ENCODE data around the gene HOXB5.
A peak's percentile ranks its signal among the peaks of the same experiment; 100 is the strongest.

Gene HOXB5

DNA sequence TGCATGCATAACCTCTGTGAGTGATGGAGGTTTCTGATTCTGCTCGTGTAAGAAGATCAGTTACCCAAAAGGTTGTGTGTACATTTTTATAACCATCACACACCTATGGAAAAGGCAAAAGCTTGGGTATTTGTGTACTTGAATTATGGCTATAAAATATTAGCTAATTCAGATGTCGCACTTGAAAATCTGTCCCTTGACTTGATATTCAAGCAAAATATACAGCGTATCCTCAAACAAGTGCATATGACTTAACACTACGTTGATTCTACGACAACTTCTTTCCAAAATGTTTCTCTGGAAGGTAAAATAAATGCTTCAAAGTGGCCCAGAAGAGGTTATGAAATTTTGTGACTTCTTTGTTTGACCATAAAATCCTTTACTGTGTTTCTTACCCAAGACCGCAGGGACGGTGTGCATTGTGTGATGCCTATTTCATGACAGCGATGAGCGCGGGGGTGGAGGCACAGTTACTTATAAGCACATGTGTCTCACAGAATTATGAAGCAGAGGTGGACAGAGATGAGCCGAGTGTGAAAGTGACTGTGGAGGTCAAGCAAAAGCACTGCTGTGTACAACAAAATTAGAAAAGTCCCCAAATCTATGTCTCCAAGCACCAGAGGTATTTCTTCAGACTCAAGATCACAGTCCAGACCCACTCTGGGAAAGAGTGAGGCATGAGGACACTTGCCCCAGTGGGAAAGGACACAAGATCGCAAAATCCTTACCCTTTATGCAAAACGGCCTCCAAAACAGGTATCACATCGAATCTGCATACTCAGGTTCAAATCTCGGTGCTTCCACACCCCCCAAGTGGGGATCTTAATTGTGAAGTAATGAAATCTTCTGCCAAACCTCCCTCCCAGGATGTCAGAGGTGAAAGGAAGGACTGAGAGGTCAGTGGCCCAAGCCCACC lies 36.7 kb upstream of the HOXB5 start:
- no peak for DNase-seq (ENCODE audit: extremely low spot score, insufficient read length, low read depth)
- no peak for FAIRE-seq

DNA sequence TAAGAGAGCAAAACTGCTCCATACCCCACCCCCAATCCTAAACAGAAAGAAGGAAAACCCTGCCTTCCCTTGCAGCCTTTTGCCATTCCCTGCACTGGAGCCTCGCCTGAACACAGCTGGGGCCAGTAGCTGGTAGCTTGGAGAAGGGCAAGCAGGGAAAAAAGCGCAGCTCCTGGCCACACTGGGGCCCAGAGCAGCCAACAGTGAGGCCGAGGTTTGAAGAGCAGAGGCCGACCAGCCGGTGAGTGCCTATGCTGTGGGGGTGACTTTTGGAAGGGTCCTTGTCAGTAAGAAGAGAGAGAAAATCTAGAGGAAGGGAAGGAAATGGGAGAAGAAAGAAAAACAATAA lies 35.8 kb upstream of the HOXB5 start:
- DNase-seq (ENCODE audit: extremely low spot score, insufficient read length, low read depth), result no peak
- FAIRE-seq, result no peak

DNA sequence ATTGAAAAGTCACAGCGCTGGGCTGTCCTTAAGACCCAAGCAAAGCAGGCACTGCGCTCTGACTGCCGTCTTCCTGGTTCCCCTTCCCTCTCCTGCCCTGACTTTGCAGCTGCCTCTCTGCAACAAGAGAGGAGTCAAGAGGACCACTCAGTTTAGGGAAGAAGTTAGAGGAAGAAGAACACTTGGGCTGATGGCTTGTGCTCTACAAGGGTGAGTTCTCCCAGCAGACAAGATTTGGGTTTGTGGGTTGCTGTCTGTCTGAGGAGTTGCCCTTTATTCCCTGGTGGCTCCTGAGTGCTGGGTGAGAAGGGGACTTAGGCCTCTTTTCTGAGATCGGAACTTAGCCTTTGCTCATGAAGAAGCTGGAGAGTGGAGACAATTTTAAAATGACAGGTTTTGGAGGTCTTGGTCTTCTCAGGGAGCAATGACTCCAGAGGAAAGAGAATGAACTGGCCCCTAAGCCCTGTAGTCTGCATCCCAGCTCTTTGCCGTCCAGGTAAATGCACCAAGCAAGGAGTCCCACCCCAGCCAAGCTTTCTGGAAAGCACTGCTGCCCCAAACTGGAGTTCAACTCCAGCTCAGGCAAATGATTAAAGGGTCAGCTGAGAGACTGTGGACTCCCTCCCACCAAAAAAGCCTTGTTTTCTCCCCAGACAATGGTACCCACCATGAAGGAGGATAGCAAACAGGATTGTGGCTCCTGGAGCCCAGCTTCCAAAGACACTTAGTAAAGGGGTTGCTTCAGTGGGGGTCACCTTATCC lies 35.3 kb upstream of the HOXB5 start:
- DNase-seq (ENCODE audit: extremely low spot score, insufficient read length, low read depth) (no peak), FAIRE-seq (no peak)

DNA sequence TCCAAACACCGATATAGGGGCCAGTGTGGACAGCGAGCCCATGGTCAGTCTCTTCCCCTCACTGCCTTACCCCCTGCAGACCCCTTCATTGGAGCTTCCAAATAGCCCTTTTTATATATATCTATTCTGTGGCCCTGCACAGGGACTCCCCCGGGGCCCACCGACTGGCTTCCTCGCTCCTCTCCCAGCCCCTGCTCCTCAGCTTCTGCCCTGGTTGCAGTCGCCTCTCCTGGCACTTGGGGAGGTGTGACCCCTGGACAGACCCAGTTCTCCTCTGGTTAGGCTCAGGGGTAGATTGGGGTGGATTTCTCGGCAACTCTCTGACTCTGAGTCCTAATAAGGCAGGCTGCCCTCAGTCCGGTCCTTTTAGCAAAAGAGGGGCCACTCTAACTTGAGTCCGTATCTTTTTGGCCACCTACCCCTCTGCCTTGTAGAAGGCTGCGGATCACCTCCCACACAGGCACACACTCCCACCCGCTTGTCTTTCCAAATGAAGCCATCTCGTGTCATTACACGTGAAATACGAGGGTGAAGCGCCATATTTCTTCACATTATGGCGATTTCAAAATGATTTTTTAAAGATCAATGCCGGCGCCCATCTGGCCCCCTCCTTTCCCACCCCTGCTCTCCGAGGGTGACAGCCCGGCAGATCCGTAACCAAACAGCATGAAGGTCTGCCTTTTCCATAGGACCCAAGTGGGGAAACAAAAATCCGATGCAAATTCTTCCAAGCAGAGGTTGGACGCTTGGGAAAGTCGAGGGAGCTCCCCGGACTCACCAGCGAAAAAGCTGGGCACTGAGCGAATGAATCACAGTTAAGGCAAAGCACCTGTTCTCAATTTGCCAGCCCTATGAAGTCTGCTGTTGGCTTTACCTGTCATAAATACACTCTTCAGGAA lies 34.3 kb upstream of the HOXB5 start:
- no peak for DNase-seq (ENCODE audit: extremely low spot score, insufficient read length, low read depth)
- no peak for FAIRE-seq

DNA sequence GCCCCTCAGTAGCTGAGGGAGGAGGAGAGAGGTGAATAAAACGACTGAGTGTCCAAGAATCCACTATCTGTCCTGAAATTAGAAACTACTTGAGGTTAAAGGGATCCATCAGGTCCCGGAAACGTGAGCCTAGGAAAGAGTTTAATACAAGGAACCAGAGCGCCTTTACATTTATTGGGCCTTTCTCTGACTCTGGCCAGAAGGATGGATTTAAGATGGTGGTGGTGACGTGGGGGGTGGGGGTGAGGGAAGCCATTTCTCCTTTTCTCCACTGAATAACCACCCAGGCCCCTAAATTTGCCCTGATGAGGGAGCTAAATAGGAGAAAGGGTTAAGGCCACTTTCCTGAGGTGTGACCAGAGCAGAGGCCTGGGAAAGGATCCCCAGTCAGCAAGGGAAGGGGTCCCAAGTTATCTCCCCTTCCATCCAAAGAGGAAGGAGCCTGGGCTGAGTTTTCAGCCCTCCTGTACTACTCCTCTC lies 33.6 kb upstream of the HOXB5 start:
- FAIRE-seq, result no peak
- no peak for DNase-seq (ENCODE audit: extremely low spot score, insufficient read length, low read depth)

DNA sequence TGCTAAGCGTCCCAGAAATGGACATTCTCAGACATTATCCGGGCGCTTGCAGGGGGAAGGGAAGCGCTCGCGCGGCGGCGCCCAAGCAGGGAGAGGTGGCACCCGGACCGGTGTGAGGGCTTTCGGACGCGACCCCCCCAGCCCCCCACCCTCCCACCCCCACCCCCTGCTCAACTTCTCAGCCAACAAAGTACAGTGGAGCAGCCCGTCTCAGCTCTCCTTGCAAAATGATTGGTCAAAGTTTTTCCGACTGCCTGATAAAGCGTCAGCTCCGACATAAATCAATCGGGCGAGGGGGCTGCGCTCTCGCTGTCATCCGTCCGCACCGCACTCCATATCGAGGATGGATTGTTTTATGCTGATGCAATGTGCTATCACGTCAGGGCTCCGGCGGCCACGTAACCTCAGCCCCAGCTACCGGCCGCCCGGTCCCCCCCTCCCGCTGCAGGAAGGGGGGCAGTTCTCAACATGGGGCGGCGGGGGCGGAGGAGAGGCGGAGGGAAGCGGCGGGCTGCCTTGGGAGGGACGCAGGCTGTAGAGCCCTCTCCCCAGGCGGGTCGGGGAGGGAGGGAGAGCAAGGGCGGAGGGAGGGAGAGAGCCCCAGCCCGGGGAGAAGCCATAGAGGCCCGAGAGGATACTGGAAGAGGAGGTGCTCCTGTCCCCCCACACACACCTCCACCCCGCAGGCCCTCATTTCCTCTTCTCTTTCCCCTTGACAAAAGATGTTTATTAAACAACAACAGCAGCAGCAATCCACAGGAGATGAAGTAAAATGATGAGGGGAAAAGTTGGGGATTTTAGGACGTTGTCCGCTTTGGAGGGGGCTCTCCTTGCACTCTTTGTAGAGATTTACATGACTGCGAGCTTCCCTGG lies 32.9 kb upstream of the HOXB5 start, which contains the start of gene HOXB9:
HOXB9 (minus strand) TSS at position 114 of the 873 bp plus-strand sequence; CDS start at position 25, 89 bp downstream.
- FAIRE-seq (peak; percentile 31), DNase-seq (ENCODE audit: extremely low spot score, insufficient read length, low read depth) (no peak)

DNA sequence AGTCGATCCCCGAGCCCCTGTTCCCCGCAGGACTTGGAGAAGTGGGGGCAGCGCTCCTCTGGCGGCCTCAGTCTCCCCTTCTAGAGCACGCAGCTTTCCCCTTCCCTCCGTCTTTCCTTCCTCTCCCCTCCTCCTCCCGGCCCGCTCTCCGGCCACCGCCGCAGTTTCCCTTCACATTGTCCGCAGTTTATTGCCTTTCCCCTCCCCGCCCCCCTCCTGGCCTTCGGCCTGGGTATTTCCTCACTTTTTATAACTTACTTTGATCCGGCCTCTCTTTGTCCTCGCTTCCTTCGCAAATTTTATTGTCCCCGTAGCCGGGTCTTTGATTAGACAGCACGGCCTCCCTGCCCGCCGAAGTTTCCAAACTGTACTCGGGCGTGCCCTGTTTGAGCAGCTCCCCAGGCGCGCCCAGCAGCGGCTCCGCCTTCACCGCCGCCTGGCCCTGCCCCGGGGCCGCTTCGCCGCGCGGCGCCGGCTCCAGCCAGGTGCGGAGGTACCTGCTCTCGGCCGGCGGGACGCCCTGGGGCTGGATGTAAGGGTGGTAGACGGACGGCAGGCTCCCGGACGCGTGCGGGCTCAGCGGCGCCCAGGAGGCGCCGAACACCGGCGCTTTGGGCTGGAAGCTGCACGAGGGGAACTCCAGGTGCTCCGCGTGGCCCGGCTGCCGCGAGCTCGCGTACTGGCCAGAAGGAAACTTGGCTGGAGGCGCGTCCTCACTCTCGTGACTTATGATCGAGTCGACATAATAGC lies 32.1 kb upstream of the HOXB5 start:
- no peak for DNase-seq (ENCODE audit: extremely low spot score, insufficient read length, low read depth)

DNA sequence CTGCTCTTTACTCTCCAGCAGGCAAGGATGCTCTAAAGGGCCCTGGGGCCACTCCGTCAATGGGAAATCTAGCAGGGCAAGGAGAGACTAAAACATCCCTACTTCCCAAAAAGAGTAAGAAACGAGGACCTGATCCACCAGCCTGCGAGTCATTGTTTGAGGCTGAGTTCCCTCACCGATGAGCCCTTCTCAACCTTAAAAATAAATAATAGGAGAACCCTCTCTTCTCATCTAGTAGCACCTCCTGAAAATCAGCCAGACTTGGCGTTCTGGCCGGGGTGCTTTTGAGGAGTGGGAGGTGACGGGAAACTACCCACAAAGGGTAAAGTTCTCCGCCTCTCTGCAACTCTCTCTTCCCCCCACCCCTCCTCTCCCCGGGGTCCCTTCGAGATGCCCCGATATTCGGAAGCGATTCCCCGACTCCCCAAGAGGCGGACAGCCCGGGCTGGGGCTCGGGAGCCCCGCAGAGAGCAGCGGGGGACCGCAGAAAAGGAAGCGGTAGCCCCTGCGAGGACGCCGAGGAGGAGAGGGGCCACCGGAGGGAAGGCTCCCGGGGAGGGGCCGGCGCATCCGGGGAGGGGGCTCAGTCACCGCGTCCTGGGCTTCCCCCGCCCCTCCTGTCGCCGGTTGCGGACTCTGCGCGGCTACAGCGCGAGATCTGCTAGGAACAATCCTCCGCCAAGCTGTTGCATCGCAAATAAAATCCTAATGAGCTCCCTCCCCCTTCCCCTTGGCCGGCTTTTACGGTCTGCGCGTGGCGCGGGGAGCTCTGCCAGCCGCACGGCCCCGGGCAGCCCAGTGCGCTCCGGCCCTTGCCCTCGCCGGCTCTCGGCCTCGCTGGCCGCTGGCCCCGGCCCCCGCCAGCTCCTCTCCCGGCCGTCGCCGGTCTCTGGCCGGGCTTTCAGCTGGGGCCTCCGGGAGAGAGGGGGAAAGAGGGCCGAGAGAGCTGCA lies 31.2 kb upstream of the HOXB5 start:
- no peak for FAIRE-seq

More for the DNA sequence above, 32.1 kb upstream of the HOXB5 start:
- peak; percentile 15 for FAIRE-seq

DNA sequence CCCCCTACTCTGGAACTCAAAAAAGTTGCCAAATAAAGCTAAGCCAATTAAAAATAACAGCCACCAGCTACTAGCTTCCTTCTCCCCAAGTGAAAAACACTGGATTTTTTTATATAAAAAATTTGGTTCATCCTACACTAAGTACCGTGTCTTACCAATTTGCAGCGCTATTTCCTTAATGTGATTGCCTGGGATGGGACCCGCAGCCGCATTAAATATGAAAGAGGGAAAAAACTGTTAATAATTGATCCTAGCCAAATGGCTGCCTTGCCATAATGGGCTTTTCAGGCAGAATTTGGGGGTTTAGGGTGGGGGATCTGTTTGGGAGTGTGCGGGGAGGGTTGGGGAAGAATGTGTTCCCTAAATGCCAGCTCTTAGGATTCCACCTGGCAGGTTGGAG lies 30.5 kb upstream of the HOXB5 start:
- no peak for FAIRE-seq
- no peak for DNase-seq (ENCODE audit: extremely low spot score, insufficient read length, low read depth)

More for the DNA sequence above, 31.2 kb upstream of the HOXB5 start:
- no peak for DNase-seq (ENCODE audit: extremely low spot score, insufficient read length, low read depth)

DNA sequence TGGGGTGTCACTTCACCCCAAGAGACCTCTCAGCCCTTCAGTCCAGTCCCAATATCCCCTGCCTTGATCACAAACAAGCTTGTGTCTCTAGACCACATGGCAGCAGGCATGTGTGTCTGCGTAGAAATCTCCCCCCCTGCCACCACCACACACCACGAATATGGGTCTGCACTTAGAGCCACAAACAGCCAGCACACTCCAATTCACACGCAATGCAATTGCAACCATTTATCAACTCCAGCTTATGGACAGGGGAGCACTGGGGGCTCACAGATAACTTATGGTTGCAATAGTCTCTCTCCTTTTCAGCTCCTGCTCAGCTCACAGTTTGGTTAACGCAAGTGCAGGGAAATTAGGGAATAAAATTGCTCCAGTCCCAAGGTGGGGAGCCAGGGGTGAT lies 30.0 kb upstream of the HOXB5 start:
- FAIRE-seq, result no peak
- no peak for DNase-seq (ENCODE audit: extremely low spot score, insufficient read length, low read depth)

DNA sequence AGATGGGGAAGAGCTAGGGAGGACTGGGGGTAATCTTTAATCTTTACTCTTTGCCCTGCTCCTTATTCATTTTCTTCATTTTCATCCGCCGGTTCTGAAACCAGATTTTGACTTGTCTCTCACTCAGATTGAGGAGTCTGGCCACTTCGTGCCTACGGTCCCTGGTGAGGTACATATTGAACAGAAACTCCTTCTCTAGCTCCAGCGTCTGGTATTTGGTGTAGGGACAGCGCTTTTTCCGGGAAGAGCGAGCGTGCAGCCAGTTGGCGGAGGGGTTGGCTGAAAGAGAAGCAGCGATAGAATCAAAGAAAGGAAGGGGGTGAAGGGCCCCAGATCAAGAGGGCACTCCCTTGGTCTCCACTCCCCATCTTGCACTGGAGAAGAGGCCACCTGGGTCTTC lies 29.3 kb upstream of the HOXB5 start:
- DNase-seq (ENCODE audit: extremely low spot score, insufficient read length, low read depth), result no peak
- FAIRE-seq, result no peak

DNA sequence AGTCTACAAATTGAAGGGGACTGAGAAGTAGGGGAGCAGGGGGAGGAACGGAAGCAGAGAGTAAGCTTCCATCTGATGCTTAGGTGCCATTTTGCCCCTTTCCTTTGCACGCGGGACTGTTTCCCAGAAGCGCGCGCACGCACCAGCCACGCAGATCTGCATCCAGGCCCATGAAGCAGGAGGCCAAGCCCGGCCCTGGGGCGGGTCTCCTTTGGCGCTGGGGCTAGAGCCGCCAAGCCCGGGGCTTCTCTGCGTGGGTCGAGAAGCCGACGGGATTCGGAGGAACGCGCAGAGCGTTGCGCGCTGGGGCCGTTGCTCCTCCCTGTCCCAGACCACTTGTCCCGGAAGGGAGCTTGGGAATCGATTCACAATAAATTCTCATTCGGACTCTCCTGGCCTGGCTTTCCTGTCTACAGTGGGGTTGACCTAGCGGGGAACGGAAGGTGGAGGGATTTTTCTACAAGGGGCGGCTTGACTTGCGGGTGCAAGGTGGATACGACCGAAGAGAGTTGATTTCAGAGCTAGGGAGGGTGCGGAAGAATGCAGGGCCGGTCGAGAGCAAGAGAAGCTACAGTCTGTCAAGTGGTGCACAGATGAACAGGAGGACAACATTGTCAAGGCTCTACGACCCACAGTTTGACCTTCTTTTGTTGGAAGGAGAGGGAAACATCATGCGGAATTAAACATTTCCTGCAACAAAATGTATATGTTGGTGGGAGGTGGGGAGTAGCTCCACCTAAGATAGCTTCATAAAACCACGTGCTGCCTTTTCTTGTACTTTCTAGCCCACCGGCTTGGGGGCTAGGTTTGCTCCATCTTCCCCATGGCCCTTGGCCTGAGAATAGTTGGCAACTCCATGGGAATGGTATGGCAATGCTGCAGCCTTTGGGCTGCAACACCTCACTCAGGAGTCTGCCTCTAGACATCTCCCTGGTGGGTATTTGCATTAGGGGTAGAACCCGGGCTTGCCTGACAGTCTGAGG lies 28.1 kb upstream of the HOXB5 start:
- FAIRE-seq (no peak), DNase-seq (ENCODE audit: extremely low spot score, insufficient read length, low read depth) (no peak)

DNA sequence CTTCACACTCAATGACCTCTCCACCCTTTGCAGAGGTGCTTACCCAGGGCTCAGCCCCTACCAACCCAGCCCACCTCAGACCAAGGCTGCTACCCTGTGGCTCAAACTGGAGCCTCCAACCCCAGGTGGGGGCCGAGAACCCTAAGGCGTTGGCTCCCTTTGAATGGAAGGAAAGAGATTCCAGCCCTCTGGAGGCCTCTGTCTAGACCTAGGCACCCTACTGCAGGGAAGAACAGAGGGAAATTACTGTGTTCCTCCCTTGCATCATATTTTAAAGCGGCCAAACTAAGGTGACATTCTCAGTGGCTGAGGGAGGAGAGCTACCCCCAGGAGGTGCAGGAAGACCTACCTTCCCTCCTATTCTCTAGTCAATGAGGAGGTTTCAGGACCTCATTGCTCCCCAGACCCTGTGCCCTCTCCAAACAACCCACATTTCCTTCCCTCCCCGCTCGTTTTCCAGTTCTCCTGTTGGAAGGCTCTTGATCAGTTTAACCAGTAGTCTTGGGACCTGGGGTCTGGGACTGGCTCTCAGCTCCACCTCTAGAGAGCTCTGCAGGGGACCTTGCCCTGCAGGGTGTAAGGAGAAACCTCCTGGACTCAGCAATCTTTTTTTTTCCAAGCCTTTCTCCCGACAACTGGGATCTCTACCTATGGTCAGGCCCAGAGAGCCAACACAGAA lies 27.0 kb upstream of the HOXB5 start:
- FAIRE-seq, result no peak

DNA sequence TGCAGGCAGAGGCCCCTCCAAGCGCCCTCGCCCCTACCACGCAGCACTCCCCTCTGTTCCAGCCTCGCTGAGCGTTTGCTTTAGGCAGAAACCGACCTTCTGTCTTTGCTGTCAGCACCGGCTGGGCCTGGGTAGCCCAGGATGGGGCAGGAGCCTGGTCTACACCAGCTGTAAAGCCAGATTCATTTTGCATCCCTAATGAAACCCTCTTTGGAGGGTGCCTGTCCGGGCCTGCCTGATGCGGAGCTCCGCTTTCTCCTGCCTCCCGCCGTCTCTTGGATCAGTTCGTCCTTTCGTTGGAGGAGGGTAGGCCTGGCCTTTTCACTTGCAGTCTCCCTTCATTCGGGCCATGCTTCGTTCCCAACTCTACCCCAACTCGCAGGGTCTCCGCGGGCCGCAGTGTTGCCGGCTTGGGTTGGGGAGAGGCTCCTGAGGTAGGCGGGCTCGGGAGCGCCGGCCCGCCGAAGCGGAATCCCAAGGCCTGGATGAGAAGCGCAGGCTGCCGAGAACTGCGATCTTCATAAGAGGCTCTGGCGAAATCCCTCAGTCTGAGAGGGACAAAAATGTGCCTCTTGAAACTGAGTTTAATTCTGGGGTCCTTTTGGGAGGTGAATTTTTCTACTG lies 26.4 kb upstream of the HOXB5 start:
- no peak for FAIRE-seq

More for the DNA sequence above, 27.0 kb upstream of the HOXB5 start:
- no peak for DNase-seq (ENCODE audit: extremely low spot score, insufficient read length, low read depth)

DNA sequence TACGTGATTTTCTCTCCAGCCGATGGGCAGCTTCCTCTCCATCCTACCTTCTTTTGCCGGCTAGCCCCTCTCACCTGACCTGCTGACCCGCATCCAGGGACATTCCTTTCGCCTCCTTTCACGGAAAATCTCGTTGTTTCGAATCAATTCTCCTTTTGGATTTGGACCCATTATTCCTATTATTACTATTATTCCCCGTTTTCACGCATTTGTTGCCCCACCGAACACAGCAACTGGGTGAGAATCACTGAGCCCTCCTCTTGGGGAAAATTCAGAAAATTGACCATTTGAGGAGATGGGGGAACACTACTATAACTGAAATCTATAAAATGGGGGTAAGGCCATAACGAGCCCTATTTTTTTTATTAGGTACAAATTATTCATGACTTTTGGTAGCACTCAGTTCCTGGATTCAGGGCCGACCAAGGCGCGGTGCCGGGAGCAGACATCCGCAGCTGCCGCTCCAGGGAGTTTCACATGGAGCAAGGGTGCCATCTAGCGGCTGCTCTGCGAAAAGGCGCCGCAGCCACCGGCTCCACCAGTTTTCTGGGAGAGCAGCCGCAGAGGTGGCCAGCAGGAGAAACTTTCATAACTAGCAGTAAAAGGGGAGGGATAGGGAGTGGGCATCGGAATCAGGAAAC lies 24.8 kb upstream of the HOXB5 start:
- FAIRE-seq (peak; percentile 81), DNase-seq (ENCODE audit: extremely low spot score, insufficient read length, low read depth) (peak; percentile 91)

More for the DNA sequence above, 26.4 kb upstream of the HOXB5 start:
- DNase-seq (ENCODE audit: extremely low spot score, insufficient read length, low read depth), result no peak

All from GM18507 (cell line).